ENCODE data around the gene SLC39A7.

The SLC39A7 gene

GRCh38 chr6:33187809-33188208, 12.9 kb upstream of the SLC39A7 start:
- Histone ChIP-seq H3K4me1 (ENCODE audit: control insufficient read depth in 1 of 2, insufficient read depth in 2 of 2, low read length in 2 of 2) (peaks cover 13% of the 10 kb centered on the region in 2 experiments), H3K9ac (ENCODE audit: low read length) (no peak overlapping the region), H3K9me3 (ENCODE audit: insufficient read depth, low read depth, low read length) (no peaks in the 10 kb centered on the region), H2AK5ac (ENCODE audit: low read length) (no peak overlapping the region), H3K18ac (ENCODE audit: low read length) (no peak overlapping the region), H3K27ac (ENCODE audit: low read depth, low read length) (no peak overlapping the region), H3K23ac (ENCODE audit: low read length) (no peak overlapping the region), H3K4ac (ENCODE audit: low read depth, low read length) (no peak overlapping the region), H2BK12ac (ENCODE audit: low read length) (no peak overlapping the region), H2BK120ac (ENCODE audit: insufficient read depth, low read length, poor library complexity) (no peak overlapping the region), H4K8ac (ENCODE audit: low read depth, low read length) (no peak overlapping the region), H3K14ac (ENCODE audit: low read length) (no peak overlapping the region), H4K91ac (ENCODE audit: low read depth, low read length) (no peak overlapping the region), H2AFZ (ENCODE audit: insufficient read depth, low read length, poor library complexity) (no peak overlapping the region), H4K12ac (ENCODE audit: low read depth, low read length) (no peak overlapping the region), H3K79me2 (ENCODE audit: control insufficient read depth, insufficient read depth, low read length, poor library complexity) (no peaks in the 10 kb centered on the region), H2BK5ac (ENCODE audit: low read depth, low read length, poor library complexity) (no peak overlapping the region), H3K36me3 (ENCODE audit: control insufficient read depth in 1 of 2, insufficient read depth in 2 of 2, low read length in 2 of 2) (no peaks in the 10 kb centered on the region), H3K27me3 (ENCODE audit: insufficient read depth, low read length) (peaks cover 6% of the 10 kb centered on the region), H3K4me2 (ENCODE audit: low read length) (no peak overlapping the region), H3K79me1 (ENCODE audit: low read length) (peaks cover 3% of the 10 kb centered on the region), H3K4me3 (ENCODE audit: low read depth, low read length) (no peak overlapping the region)
- DNase-seq: no peak
- WGBS (ENCODE audit: extremely low coverage, insufficient coverage, insufficient read length): no CpG with 5 or more reads among the region's 1 CpG

DNA sequence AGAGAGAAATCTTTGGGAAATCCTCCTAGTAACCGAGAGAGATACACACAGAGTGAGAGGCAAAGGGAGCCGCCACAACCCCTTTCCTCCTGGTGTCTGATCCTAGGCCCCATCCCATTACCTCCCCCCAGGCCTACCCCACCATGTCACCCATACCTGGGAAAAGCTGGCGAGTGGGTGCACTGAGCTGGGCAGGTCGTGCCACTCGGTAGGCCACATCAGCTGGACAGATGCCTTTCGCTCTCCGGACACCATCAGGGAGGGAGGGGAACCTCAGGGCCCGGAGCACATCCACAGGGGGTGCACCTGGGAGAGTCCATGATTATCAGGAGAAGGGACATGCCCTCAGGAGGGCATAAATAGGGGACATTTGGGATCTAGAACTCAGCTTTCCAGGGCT, 11.5 kb upstream of the SLC39A7 start:
- H3K27ac ChIP-seq (ENCODE audit: low read depth, low read length): no peak overlapping the region
- WGBS (ENCODE audit: extremely low coverage, insufficient coverage, insufficient read length): no CpG with 5 or more reads among the region's 8 CpGs
- peaks cover 8% of the 10 kb centered on the region for H3K27me3 ChIP-seq (ENCODE audit: insufficient read depth, low read length)

DNA sequence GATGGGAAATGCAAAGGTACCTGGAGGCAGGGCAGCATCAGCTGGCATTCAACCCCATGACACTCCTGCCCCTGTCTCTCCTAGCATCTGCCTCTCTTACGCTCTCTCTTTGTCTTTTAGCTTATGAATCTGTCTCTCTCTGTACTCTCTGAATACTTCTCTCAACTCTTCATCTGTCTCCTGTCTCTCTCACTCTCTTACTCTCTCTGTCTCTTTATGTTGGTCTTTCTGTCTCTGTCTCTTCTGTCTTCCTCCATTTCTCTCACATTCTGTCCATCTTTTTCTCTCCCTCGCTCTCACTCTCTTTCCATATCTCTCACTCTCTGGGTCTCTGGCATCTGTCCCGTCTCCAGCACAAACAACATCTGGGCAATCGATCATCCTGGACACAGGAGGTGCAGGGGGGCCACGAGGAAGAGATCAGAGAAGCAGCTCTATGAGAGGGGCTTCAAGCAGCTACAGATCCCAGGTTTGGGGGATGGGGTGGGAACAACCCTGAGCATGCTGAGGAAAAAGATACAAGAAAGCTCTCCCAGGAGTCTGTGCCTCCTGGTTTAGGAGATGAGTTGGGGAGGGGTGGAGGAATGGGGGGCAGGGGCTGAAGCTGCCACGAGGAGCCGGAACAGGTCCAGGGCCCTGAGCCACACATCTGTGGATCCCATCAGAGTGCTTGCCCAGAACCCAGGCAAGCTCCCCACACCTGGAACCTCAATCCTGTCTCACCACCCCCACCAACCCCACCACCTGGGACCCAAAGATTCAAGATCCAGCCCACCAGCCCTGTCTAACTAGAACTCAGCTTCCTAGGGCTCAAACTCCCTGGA, 10.8 kb upstream of the SLC39A7 start:
- Histone ChIP-seq H3K4ac (ENCODE audit: low read depth, low read length) (no peak overlapping the region), H3K27ac (ENCODE audit: low read depth, low read length) (no peak overlapping the region), H4K12ac (ENCODE audit: low read depth, low read length) (no peak overlapping the region), H2AFZ (ENCODE audit: insufficient read depth, low read length, poor library complexity) (no peak overlapping the region), H3K4me1 (ENCODE audit: control insufficient read depth in 1 of 2, insufficient read depth in 2 of 2, low read length in 2 of 2) (peaks cover 16 to 22% of the 10 kb centered on the region in 2 experiments), H3K4me3 (ENCODE audit: low read depth, low read length) (no peak overlapping the region), H3K4me2 (ENCODE audit: low read length) (no peak overlapping the region), H2AK5ac (ENCODE audit: low read length) (no peak overlapping the region), H3K9me3 (ENCODE audit: insufficient read depth, low read depth, low read length) (no peaks in the 10 kb centered on the region), H4K91ac (ENCODE audit: low read depth, low read length) (no peak overlapping the region), H3K14ac (ENCODE audit: low read length) (no peak overlapping the region), H4K8ac (ENCODE audit: low read depth, low read length) (no peak overlapping the region), H2BK120ac (ENCODE audit: insufficient read depth, low read length, poor library complexity) (no peak overlapping the region), H3K79me1 (ENCODE audit: low read length) (peaks cover 6% of the 10 kb centered on the region), H3K36me3 (ENCODE audit: control insufficient read depth in 1 of 2, insufficient read depth in 2 of 2, low read length in 2 of 2) (peaks cover 3 to 7% of the 10 kb centered on the region in 2 experiments), H3K79me2 (ENCODE audit: control insufficient read depth, insufficient read depth, low read length, poor library complexity) (no peaks in the 10 kb centered on the region), H2BK5ac (ENCODE audit: low read depth, low read length, poor library complexity) (no peak overlapping the region), H3K23ac (ENCODE audit: low read length) (no peak overlapping the region), H3K27me3 (ENCODE audit: insufficient read depth, low read length) (peaks cover 8% of the 10 kb centered on the region), H3K9ac (ENCODE audit: low read length) (no peak overlapping the region), H3K18ac (ENCODE audit: low read length) (no peak overlapping the region), H2BK12ac (ENCODE audit: low read length) (no peak overlapping the region)
- DNase-seq: no peak
- 100% methylated on average over 1 of the region's 7 CpGs for WGBS (ENCODE audit: extremely low coverage, insufficient coverage, insufficient read length)

More for the DNA sequence above, 11.5 kb upstream of the SLC39A7 start:
- no peak overlapping the region for H4K12ac ChIP-seq (ENCODE audit: low read depth, low read length)
- H3K36me3 ChIP-seq (ENCODE audit: control insufficient read depth in 1 of 2, insufficient read depth in 2 of 2, low read length in 2 of 2): peaks cover 0 to 2% of the 10 kb centered on the region in 2 experiments
- no peak overlapping the region for H2BK12ac ChIP-seq (ENCODE audit: low read length)
- H3K9me3 ChIP-seq (ENCODE audit: insufficient read depth, low read depth, low read length): no peaks in the 10 kb centered on the region
- H3K4me3 ChIP-seq (ENCODE audit: low read depth, low read length): no peak overlapping the region
- H3K23ac ChIP-seq (ENCODE audit: low read length): no peak overlapping the region
- no peak overlapping the region for H3K14ac ChIP-seq (ENCODE audit: low read length)
- no peak overlapping the region for H2BK5ac ChIP-seq (ENCODE audit: low read depth, low read length, poor library complexity)
- H3K9ac ChIP-seq (ENCODE audit: low read length): no peak overlapping the region
- no peak overlapping the region for H3K4ac ChIP-seq (ENCODE audit: low read depth, low read length)
- no peak overlapping the region for H2AK5ac ChIP-seq (ENCODE audit: low read length)
- H3K4me1 ChIP-seq (ENCODE audit: control insufficient read depth in 1 of 2, insufficient read depth in 2 of 2, low read length in 2 of 2): peaks cover 16 to 22% of the 10 kb centered on the region in 2 experiments
- H2BK120ac ChIP-seq (ENCODE audit: insufficient read depth, low read length, poor library complexity): no peak overlapping the region
- DNase-seq: no peak
- no peak overlapping the region for H2AFZ ChIP-seq (ENCODE audit: insufficient read depth, low read length, poor library complexity)
- no peak overlapping the region for H4K91ac ChIP-seq (ENCODE audit: low read depth, low read length)
- no peak overlapping the region for H3K18ac ChIP-seq (ENCODE audit: low read length)
- no peaks in the 10 kb centered on the region for H3K79me2 ChIP-seq (ENCODE audit: control insufficient read depth, insufficient read depth, low read length, poor library complexity)
- no peak overlapping the region for H3K4me2 ChIP-seq (ENCODE audit: low read length)
- H3K79me1 ChIP-seq (ENCODE audit: low read length): peaks cover 6% of the 10 kb centered on the region
- no peak overlapping the region for H4K8ac ChIP-seq (ENCODE audit: low read depth, low read length)

- H3K14ac ChIP-seq (ENCODE audit: low read length): no peak overlapping the region
- no peak overlapping the region for H3K4me3 ChIP-seq (ENCODE audit: low read depth, low read length)
- no CpG with 5 or more reads among the region's 11 CpGs for WGBS (ENCODE audit: extremely low coverage, insufficient coverage, insufficient read length)
- peak overlapping the region; percentile 25 for H2BK12ac ChIP-seq (ENCODE audit: low read length)
- peaks cover 6% of the 10 kb centered on the region for H3K79me1 ChIP-seq (ENCODE audit: low read length)
- no peaks in the 10 kb centered on the region for H3K79me2 ChIP-seq (ENCODE audit: control insufficient read depth, insufficient read depth, low read length, poor library complexity)
- DNase-seq: no peak
- no peak overlapping the region for H2BK5ac ChIP-seq (ENCODE audit: low read depth, low read length, poor library complexity)
- H3K4me2 ChIP-seq (ENCODE audit: low read length): no peak overlapping the region
- H3K9ac ChIP-seq (ENCODE audit: low read length): no peak overlapping the region
- no peak overlapping the region for H4K8ac ChIP-seq (ENCODE audit: low read depth, low read length)
- H3K9me3 ChIP-seq (ENCODE audit: insufficient read depth, low read depth, low read length): no peaks in the 10 kb centered on the region
- peak overlapping the region; percentile 7 for H4K91ac ChIP-seq (ENCODE audit: low read depth, low read length)
- no peak overlapping the region for H3K23ac ChIP-seq (ENCODE audit: low read length)
- H3K27me3 ChIP-seq (ENCODE audit: insufficient read depth, low read length): peaks cover 8% of the 10 kb centered on the region
- no peak overlapping the region for H2AK5ac ChIP-seq (ENCODE audit: low read length)
- H3K4me1 ChIP-seq (ENCODE audit: control insufficient read depth in 1 of 2, insufficient read depth in 2 of 2, low read length in 2 of 2): peaks cover 16 to 22% of the 10 kb centered on the region in 2 experiments
- no peak overlapping the region for H4K12ac ChIP-seq (ENCODE audit: low read depth, low read length)
- no peak overlapping the region for H3K18ac ChIP-seq (ENCODE audit: low read length)
- no peak overlapping the region for H3K4ac ChIP-seq (ENCODE audit: low read depth, low read length)
- peaks cover 11 to 14% of the 10 kb centered on the region in 2 experiments for H3K36me3 ChIP-seq (ENCODE audit: control insufficient read depth in 1 of 2, insufficient read depth in 2 of 2, low read length in 2 of 2)
- H2AFZ ChIP-seq (ENCODE audit: insufficient read depth, low read length, poor library complexity): no peak overlapping the region
- H2BK120ac ChIP-seq (ENCODE audit: insufficient read depth, low read length, poor library complexity): no peak overlapping the region
- H3K27ac ChIP-seq (ENCODE audit: low read depth, low read length): no peak overlapping the region
Observed at GRCh38 chr6:33190504-33191107, 10.1 kb upstream of the SLC39A7 start.

All from trophoblast cell (in vitro differentiated cells and primary cell).